IPS-11a (cell line): Measurements from ENCODE around the gene SARDH.

Experiments used
- H3K4me3 ChIP-seq: one replicate; pipeline ENCODE4 v1.5.1; 2013; ENCODE audit warnings: low read depth, low read length, control low read depth

Gene SARDH

DNA sequence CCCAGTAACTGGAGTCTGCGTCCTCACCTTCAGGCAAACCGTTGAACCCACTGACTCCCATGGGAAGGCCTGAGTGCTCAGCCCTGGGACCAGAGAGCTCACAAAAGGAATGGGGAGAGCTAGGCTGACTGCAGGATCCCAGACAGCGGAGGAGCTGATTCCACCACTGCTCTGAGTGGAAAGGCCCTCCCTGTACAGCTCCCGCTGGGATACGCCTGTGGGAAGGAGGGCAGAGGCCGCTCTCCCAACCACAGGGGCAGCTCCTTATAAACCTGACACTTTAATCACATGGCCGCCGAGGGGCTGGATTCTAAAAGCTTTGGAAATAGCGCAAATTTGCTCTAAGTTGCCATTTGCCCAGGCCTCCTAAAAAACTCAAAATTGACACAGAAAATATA lies 64.9 kb downstream of the SARDH start:
- H3K4me3 ChIP-seq = no peak overlapping the region

DNA sequence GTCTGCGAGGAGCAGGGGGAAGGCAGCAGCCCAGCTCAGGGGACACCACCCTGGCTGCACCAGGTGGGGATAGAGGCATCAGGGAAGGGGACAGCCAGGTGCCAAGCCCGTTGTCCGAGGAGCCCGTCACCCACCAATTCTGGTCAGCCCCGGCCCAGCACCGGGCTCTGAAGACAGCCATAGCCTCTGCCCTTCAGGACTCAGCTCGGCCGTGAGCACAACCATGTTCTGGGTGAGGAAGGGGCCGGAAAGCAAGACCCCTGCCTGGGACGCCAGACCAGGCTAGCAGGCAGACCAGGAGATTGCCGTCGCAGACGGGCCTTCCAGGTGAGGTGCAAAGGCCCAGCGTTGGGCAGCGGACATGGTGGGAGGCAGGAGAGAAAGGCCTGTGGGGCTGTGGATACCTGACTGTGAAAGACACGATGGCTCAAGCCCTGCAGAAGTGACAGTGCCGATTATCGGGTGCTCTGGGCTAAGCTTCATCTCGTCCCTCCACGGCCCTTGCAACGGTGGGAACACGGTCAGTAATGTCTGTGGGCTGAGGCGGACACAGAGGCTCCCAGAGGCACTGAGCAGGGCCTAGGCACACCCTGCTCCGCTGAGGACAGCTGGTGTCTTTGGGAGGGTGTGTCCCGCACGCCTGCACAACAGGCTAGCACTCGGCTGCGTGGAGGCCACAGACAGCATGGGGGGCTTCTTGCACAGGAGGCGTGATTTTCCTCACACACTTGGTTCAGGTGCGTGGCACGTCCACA lies 65.5 kb downstream of the SARDH start:
- no peak overlapping the region for H3K4me3 ChIP-seq

GRCh38 chr9:133671371-133671770 lies 66.8 kb downstream of the SARDH start:
- no peak overlapping the region for H3K4me3 ChIP-seq

DNA sequence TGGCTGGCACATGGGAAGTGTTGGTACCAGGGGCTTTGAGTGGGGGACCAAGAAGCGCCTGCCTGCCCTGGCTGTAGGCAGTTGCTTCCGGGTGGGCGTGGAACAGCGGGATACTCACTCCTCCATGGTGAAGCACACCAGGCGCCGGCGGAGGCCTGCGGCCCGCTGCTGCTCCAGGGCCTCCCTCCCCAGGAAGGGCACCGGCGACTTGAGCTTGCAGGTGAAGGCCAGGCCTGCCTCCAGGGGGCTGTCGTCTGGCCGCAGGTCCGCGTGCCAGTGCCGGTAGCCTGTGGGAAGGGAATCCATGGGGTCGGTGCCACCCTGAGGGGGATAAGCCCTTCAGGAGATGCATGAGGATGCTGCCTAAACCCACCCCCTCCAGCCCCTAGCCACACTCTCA lies 67.7 kb downstream of the SARDH start:
- no peak overlapping the region for H3K4me3 ChIP-seq

- no peak overlapping the region for H3K4me3 ChIP-seq
Observed at GRCh38 chr9:133669182-133669801, 68.9 kb downstream of the SARDH start.

GRCh38 chr9:133667759-133668450 lies 70.2 kb downstream of the SARDH start:
- H3K4me3 ChIP-seq = no peak overlapping the region

DNA sequence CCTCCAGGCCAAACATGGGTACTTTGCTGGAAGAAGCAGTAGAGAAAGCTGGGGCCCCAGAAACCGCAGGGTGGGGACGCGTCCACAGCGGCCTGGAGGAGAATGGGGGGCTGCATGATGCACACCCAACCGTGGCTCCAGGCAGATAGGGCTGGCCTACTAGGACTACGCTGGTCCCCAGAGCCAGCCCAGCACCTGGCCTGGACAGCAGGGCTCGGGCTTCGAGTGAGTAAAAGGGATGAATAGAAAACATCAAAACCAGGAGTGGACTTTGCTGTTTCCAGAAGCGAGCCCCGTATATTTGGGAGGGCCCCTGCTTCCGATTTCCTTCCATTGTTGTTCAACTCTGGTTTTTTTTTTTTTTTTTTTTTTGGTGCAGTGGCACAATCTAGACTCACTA lies 71.3 kb downstream of the SARDH start:
- no peak overlapping the region for H3K4me3 ChIP-seq

- H3K4me3 ChIP-seq = no peak overlapping the region
Observed at GRCh38 chr9:133666387-133666786, 71.8 kb downstream of the SARDH start.

DNA sequence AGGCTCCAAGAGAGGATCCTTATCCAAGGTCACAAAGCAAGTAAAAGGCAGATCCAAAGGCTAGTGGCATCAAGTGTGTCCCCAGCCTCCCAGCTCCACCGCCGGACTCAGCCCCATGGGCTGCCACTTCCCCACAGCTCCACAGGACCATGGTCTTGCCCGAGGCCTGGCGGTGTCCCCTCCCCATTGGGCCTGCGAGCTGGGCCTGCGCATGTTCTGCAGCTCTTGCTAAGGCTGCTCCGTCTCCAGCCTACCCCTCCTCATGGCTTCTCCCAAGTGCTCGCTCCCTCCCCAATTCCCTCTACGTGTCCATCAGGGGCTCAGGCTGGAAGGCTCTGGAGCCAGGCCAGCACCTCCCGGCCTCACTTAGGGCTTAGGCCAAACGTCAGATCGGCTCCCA lies 72.6 kb downstream of the SARDH start:
- H3K4me3 ChIP-seq = no peak overlapping the region

DNA sequence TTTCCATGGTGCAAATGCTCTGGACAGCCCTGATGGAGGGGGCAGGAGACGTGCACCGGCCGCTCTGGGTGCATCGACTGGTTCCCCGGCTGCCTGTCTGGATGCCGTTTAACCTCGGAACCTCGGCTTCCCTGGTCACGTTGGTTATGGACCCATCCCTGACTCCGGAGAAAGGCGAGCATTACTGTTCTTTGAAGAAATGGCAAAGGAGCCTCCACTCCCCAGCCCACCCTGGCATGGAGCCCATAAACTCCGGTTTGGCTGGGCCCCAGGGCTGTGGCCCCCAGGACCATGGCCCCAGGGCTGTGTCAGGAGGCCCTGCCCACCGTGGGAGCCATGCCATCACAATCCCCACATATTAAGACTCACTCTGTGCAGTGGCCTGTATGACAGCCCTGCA lies 73.1 kb downstream of the SARDH start:
- no peak overlapping the region for H3K4me3 ChIP-seq

DNA sequence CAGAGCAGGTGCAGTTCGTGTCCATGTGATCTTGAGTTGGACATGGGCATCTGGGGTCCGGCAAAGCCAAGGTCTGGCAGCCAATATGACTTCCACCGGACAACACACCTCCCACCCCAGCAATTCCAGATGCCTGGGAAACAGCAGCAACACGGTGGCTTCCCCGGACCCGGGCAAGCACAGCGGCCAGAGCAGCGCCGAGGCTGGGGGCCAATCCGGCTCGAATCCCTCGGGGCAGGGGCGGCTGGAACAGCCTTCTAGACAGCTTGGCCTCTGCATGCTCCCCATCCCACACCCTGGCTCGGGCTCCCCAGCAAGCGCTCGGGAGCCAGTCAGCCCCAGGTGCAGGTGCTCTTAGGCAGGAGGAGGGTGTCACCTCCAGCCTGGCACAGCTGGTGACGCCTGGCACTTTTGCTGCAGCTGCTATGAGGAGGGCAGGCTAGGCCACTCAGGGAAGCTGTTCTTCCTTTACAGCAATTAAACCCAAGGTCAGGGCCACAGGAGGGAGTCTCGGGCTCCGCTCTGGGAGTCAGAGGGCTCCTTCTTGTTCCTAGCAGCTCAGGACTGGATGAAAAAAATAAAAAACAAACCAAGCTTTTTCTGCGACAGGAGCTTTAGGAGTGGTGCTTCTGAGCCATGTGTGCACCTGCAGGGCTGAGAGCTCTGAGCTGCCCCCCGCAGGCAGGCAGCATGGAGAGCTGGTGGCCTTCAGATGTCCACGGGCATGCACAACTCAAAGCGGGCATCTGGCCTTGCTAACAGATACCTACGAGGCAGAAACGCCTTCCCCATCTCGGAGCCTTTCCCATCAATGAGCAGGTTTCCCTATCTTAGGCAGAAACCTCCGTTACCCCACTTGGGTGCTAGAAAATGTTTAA lies 73.7 kb downstream of the SARDH start:
- H3K4me3 ChIP-seq = no peak overlapping the region

GRCh38 chr9:133661846-133662540 lies 76.2 kb downstream of the SARDH start:
- no peak overlapping the region for H3K4me3 ChIP-seq

DNA sequence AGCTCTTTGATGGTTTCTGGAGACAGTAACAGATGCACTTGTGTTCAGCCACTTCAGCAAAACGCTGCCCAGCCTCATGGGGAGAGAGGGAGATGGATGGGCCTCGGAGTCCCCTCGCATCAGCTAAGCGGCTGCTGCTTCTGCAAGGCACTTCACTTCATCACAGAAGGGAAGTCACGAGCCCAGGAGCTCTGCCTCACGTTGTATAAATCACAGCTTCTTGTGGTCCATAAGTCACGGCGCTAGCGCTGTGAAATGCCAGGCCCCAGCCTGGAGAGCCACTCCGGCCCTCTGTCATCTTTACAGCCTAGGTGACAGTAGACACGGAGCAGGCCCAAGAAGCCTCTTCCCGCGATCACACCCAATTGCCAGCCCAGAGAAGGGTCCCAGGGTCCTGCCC lies 78.6 kb downstream of the SARDH start:
- H3K4me3 ChIP-seq = no peak overlapping the region

DNA sequence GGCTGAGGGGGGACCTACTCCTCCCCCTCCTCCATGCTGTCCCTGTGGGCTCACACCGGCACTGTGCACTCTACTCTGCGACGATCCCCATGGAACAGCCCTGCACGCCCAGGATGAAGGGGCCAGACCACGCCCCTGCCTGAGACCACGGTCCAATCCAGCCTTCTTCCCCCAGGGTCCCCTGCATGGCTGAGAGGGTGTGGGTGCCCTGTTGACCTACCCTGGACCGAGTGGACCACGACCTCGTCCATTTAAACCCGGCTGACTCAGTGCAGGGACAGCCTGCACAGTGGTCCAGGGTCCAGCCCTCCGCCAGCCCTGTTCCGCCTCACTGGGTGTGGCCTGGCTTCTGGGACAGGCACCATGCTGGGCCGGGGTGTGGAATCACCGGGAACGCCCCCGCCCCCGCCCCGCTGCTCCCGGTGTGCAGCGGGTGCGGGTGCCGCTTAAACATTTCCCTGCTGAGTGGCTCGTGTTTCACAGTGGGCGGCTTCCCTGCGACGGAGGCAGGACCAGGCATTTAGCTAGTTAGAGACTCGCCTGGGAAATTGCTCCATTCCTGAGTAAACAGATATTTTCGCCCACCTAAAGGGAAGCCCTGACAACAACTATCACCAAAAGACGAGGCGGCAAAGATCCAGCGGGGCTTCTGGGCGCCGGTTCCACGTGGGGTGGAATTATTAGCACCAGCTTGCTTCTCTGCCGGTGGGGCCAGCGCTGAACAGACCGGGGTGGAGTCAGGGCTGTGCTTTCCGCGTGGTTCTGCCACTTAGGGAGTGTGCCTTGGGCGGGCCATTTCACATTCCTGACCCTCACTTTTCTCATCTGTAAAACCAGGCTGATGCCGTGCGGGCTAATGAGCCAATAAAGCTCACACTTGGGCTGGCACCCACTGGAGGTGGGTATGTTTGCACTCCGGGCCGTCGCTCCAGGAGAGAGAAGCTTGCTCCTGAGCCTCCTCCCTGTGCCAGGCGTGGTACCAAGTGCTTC lies 79.4 kb downstream of the SARDH start:
- H3K4me3 ChIP-seq = no peak overlapping the region

GRCh38 chr9:133657120-133657661 lies 81.0 kb downstream of the SARDH start:
- H3K4me3 ChIP-seq = no peak overlapping the region

GRCh38 chr9:133656211-133657119 lies 81.7 kb downstream of the SARDH start:
- no peak overlapping the region for H3K4me3 ChIP-seq

- H3K4me3 ChIP-seq = no peak overlapping the region
Observed at GRCh38 chr9:133655701-133656100, 82.5 kb downstream of the SARDH start.
